Measurements from ENCODE around the gene TGFB1I1.
"Not testable (repeated sequence)": the region's sequence is repeated elsewhere in the genome, so short reads cannot be mapped to it uniquely, and the experiment has no call there.

Gene TGFB1I1

DNA sequence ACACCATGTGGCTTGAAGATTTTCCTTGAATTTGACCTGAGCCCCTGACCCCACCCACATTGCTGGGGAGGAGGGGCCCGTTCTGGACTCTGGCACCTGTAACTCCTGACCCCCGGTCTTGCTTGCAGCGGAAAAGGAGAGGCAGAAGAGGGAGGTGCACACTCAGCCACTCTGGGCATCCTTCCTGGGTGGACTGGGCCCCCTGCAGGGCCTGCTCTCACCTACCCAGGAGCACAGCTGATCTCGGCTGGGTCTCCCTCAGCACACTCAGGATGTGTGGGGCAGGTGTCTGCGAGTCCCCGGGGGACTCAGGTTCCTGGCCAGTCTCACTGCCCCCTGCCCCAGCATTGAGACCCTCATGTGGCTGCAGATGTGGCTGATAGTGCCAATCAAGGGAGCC, 51.8 kb downstream of the TGFB1I1 start:
- not testable (repeated sequence) for DNase-seq

GRCh38 chr16:31525113-31525512, 53.2 kb downstream of the TGFB1I1 start:
- no peak for DNase-seq

Data from OCI-M1 (cell line).